CD4-positive, alpha-beta T cell treated with Interleukin-10 for 1 hour (primary cell): ENCODE data around the gene GMDS.

Source experiments
- DNase-seq: peaks from one replicate; pipeline ENCODE4 v3.0.0-alpha.2; 2020

Gene GMDS

GRCh38 chr6:1971612-1972011 lies 273.8 kb downstream of the GMDS start:
- no peak for DNase-seq

- no peak for DNase-seq
These were observed 275.2 kb downstream of the GMDS start for GRCh38 chr6:1970151-1970561.

- no peak for DNase-seq
These were observed 278.7 kb downstream of the GMDS start for GRCh38 chr6:1966713-1967112.

GRCh38 chr6:1965596-1966224 lies 279.7 kb downstream of the GMDS start:
- no peak for DNase-seq

- no peak for DNase-seq
These were observed 281.8 kb downstream of the GMDS start for GRCh38 chr6:1963596-1963995.

GRCh38 chr6:1962201-1962600 lies 283.2 kb downstream of the GMDS start:
- DNase-seq, result no peak

GRCh38 chr6:1960486-1961142 lies 284.8 kb downstream of the GMDS start:
- DNase-seq, result no peak

GRCh38 chr6:1958257-1958656 lies 287.1 kb downstream of the GMDS start:
- DNase-seq, result no peak

GRCh38 chr6:1957746-1958145 lies 287.7 kb downstream of the GMDS start:
- no peak for DNase-seq

GRCh38 chr6:1952740-1953360 lies 292.6 kb downstream of the GMDS start:
- DNase-seq, result no peak

GRCh38 chr6:1950631-1951030 lies 294.8 kb downstream of the GMDS start:
- no peak for DNase-seq

- DNase-seq, result no peak
These were observed 295.9 kb downstream of the GMDS start for GRCh38 chr6:1949538-1949937.

GRCh38 chr6:1947922-1948321 lies 297.5 kb downstream of the GMDS start:
- no peak for DNase-seq

- DNase-seq, result no peak
These were observed 298.8 kb downstream of the GMDS start for GRCh38 chr6:1946583-1946982.

- DNase-seq, result no peak
These were observed 300.1 kb downstream of the GMDS start for GRCh38 chr6:1945235-1945832.

- no peak for DNase-seq
These were observed 302.6 kb downstream of the GMDS start for GRCh38 chr6:1942834-1943233.

GRCh38 chr6:1941534-1941933 lies 303.9 kb downstream of the GMDS start:
- DNase-seq, result no peak

- DNase-seq, result no peak
These were observed 305.0 kb downstream of the GMDS start for GRCh38 chr6:1940381-1940780.

- DNase-seq, result no peak
These were observed 312.1 kb downstream of the GMDS start for GRCh38 chr6:1933292-1933691.

- DNase-seq, result no peak
These were observed 313.6 kb downstream of the GMDS start for GRCh38 chr6:1931817-1932216.

GRCh38 chr6:1930356-1930755 lies 315.0 kb downstream of the GMDS start:
- DNase-seq, result no peak

- no peak for DNase-seq
These were observed 315.5 kb downstream of the GMDS start for GRCh38 chr6:1929931-1930330.

- DNase-seq, result no peak
These were observed 319.5 kb downstream of the GMDS start for GRCh38 chr6:1925743-1926430.

GRCh38 chr6:1923449-1923848 lies 322.0 kb downstream of the GMDS start:
- DNase-seq, result no peak
